ENCODE data around the gene ALDH16A1. TPM values are rescaled to one million over a fixed set of nuclear protein-coding genes. Genes with fewer than 3 reads are reported as not detected.

ALDH16A1 gene
- total and polyA plus RNA-seq, 2 of the 4 experiments (the other 2 are of a cell fraction) = 10.4 to 12.9 TPM

DNA sequence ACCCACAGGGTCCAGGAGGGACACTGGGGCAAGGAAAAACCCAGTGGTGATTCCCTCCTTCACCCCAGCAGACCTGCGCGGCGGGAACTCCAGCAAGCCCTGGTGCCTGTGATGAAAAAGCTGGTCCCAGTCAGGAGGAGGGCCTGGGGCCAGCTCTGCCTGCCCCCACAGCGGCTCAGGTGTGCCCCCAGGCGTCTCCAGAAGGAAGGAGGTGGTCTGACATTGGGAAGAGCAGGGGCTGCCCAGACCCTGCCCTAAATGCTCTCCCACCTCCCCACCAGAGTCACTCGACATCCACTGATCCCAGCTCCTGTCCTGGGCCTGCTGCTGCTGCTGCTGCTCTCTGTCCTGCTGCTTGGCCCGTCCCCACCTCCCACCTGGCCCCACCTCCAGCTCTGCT lies 35.9 kb upstream of the ALDH16A1 start:
- no peak overlapping the region for H2BK5ac ChIP-seq (ENCODE audit: low read depth, low read length, poor library complexity, severe bottlenecking)
- H3K4me2 ChIP-seq (ENCODE audit: low read depth, low read length) = no peak overlapping the region
- H3K9ac ChIP-seq (ENCODE audit: low read depth, low read length) = no peak overlapping the region
- H3K4me3 ChIP-seq (ENCODE audit: insufficient read depth, low read depth, low read length) = no peak overlapping the region
- ChIA-PET CTCF (no interaction called here), POLR2A (ENCODE audit: unreplicated experiment) (no interaction called here)
- no peak overlapping the region for H4K91ac ChIP-seq (ENCODE audit: insufficient read depth, low read depth, low read length)
- no peak overlapping the region for H2BK15ac ChIP-seq (ENCODE audit: low read depth, low read length)
- no peak overlapping the region for H2BK20ac ChIP-seq (ENCODE audit: low read depth, low read length)
- H3K56ac ChIP-seq (ENCODE audit: extremely low read depth, insufficient read depth, low read length) = no peak overlapping the region
- no peak overlapping the region for H2AK5ac ChIP-seq (ENCODE audit: low read depth, low read length)
- H2BK120ac ChIP-seq (ENCODE audit: low read depth, low read length) = no peak overlapping the region
- no peak overlapping the region for H2AFZ ChIP-seq (replicated peaks; ENCODE audit: low read length, poor library complexity)
- intact Hi-C loops (cut with micrococcal nuclease) (no loop called here), dilution Hi-C loops (cut with HindIII; ENCODE audit: low sequenced_read_pairs, unreplicated experiment) (no loop called here), in situ Hi-C loops (cut with MboI; ENCODE audit: low sequenced_read_pairs) (no loop called here)
- no peak overlapping the region for H3K27ac ChIP-seq (ENCODE audit: insufficient read depth, low read length)
- no peak overlapping the region for H3K18ac ChIP-seq (ENCODE audit: low read depth, low read length)
- TF ChIP-seq FOS (IDR thresholded peaks at IDR 0.05; ENCODE audit: low read depth, low read length) = no peak
- no peak for TF ChIP-seq CHD1 (IDR thresholded peaks at IDR 0.05; ENCODE audit: low read depth, low read length)
- TF ChIP-seq POLR2A (IDR thresholded peaks at IDR 0.05; ENCODE audit: low read depth, low read length) = no peak
- TF ChIP-seq NFE2L2 (IDR thresholded peaks at IDR 0.05; ENCODE audit: low read depth, low read length) = no peak
- TF ChIP-seq MAFK (IDR thresholded peaks at IDR 0.05; ENCODE audit: low read depth, low read length) = no peak
- no peak for TF ChIP-seq RFX5 (IDR thresholded peaks at IDR 0.05; ENCODE audit: low read depth, low read length)
- TF ChIP-seq BHLHE40 (IDR thresholded peaks at IDR 0.05; ENCODE audit: low read depth, low read length) = no peak
- TF ChIP-seq, protein P1, sequence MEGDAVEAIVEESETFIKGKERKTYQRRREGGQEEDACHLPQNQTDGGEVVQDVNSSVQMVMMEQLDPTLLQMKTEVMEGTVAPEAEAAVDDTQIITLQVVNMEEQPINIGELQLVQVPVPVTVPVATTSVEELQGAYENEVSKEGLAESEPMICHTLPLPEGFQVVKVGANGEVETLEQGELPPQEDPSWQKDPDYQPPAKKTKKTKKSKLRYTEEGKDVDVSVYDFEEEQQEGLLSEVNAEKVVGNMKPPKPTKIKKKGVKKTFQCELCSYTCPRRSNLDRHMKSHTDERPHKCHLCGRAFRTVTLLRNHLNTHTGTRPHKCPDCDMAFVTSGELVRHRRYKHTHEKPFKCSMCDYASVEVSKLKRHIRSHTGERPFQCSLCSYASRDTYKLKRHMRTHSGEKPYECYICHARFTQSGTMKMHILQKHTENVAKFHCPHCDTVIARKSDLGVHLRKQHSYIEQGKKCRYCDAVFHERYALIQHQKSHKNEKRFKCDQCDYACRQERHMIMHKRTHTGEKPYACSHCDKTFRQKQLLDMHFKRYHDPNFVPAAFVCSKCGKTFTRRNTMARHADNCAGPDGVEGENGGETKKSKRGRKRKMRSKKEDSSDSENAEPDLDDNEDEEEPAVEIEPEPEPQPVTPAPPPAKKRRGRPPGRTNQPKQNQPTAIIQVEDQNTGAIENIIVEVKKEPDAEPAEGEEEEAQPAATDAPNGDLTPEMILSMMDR (conservative IDR thresholded peaks at IDR 0.05; ENCODE audit: low read depth, low read length) = no peak
- TF ChIP-seq RAD21 (IDR thresholded peaks at IDR 0.05; ENCODE audit: low read length) = no peak
- TF ChIP-seq, protein P2, sequence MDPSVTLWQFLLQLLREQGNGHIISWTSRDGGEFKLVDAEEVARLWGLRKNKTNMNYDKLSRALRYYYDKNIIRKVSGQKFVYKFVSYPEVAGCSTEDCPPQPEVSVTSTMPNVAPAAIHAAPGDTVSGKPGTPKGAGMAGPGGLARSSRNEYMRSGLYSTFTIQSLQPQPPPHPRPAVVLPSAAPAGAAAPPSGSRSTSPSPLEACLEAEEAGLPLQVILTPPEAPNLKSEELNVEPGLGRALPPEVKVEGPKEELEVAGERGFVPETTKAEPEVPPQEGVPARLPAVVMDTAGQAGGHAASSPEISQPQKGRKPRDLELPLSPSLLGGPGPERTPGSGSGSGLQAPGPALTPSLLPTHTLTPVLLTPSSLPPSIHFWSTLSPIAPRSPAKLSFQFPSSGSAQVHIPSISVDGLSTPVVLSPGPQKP (IDR thresholded peaks at IDR 0.05; ENCODE audit: borderline replicate concordance, low read depth, low read length) = no peak
- no peak for TF ChIP-seq SMC3 (IDR thresholded peaks at IDR 0.05; ENCODE audit: low read depth, low read length)
- H2AK9ac ChIP-seq (replicated peaks; ENCODE audit: low read depth, low read length, poor library complexity) = no peak overlapping the region
- peaks cover 80% of the 10 kb centered on the region for H3K27me3 ChIP-seq (ENCODE audit: control insufficient read depth, insufficient read depth, low read length)
- no peaks in the 10 kb centered on the region for H3K9me3 ChIP-seq (ENCODE audit: control insufficient read depth, insufficient read depth, low read length)
- no peaks in the 10 kb centered on the region for H4K20me1 ChIP-seq (ENCODE audit: insufficient read depth, low read length)
- no peak overlapping the region for H4K5ac ChIP-seq (ENCODE audit: low read depth, low read length)
- H3K79me1 ChIP-seq (ENCODE audit: low read depth in 1 of 2, low read length in 2 of 2) = no peaks in the 10 kb centered on the region
- no peak overlapping the region for H3K4ac ChIP-seq (ENCODE audit: low read depth, low read length)
- H4K8ac ChIP-seq (ENCODE audit: low read depth in 2 of 2, low read length in 2 of 2) = no peak overlapping the region
- H3K9me1 ChIP-seq (ENCODE audit: insufficient read depth, low read length) = no peaks in the 10 kb centered on the region
- no peaks in the 10 kb centered on the region for H3K36me3 ChIP-seq (ENCODE audit: control insufficient read depth, insufficient read depth, low read length)
- 20% methylated on average over 1 of the region's 7 CpGs; no CpG with 5 or more reads in 1 of the 2 experiments for WGBS, 2 experiments (ENCODE audit: extremely low coverage in 2 of 2, insufficient read length in 1 of 2)
- DNase-seq = no peak
- no peak for ATAC-seq (ENCODE audit: low read depth)
- H3K23ac ChIP-seq (ENCODE audit: low read depth, low read length) = no peak overlapping the region
- no peaks in the 10 kb centered on the region; the same call in 1 of the 2 replicates for H3K4me1 ChIP-seq (ENCODE audit: control insufficient read depth, insufficient read depth, low read length)
- no peak overlapping the region for H3K14ac ChIP-seq (replicated peaks; ENCODE audit: low read depth, low read length)
- no TSS peak for BruUV-seq (replicated peaks)

Data from IMR-90 (cell line).